Measurements from ENCODE around the gene CERT1.

Gene CERT1

GRCh38 chr5:75525344-75525743 is 13.9 kb upstream of the CERT1 start:
- Histone ChIP-seq H2BK120ac (ENCODE audit: low read depth, low read length) (no peak overlapping the region), H3K4ac (ENCODE audit: low read depth in 1 of 2, low read length in 2 of 2) (no peak overlapping the region), H3K9me3 (ENCODE audit: control insufficient read depth, low read length) (peaks cover 13% of the 10 kb centered on the region), H2BK15ac (ENCODE audit: low read depth, poor library complexity, severe bottlenecking) (no peak overlapping the region), H3K23ac (ENCODE audit: low read length in 2 of 2) (no peak overlapping the region), H2AFZ (ENCODE audit: low read depth, low read length) (no peak overlapping the region), H3K79me1 (replicated peaks; ENCODE audit: low read length, poor library complexity, severe bottlenecking) (peaks cover 7% of the 10 kb centered on the region), H3K4me2 (ENCODE audit: low read length, poor library complexity, severe bottlenecking) (no peak overlapping the region), H3K4me1 (ENCODE audit: control insufficient read depth, insufficient read depth, low read depth, low read length) (no peaks in the 10 kb centered on the region), H3K14ac (ENCODE audit: low read length in 2 of 2) (no peak overlapping the region), H3K18ac (ENCODE audit: low read depth in 1 of 2, low read length in 2 of 2) (no peak overlapping the region), H2BK5ac (ENCODE audit: low read depth, low read length, poor library complexity, severe bottlenecking) (no peak overlapping the region), H3K36me3 (ENCODE audit: control insufficient read depth in 1 of 2, insufficient read depth in 2 of 2, low read depth in 1 of 2, low read length in 2 of 2) (peaks cover 0 to 6% of the 10 kb centered on the region in 2 experiments), H3K4me3 (ENCODE audit: insufficient read depth in 1 of 2, low read depth in 1 of 2, low read length in 2 of 2) (no peak overlapping the region), H3K9ac (ENCODE audit: low read length) (no peak overlapping the region), H4K91ac (ENCODE audit: low read length) (no peak overlapping the region), H4K8ac (ENCODE audit: low read length) (no peak overlapping the region), H3K27me3 (ENCODE audit: control insufficient read depth in 1 of 2, insufficient read depth in 1 of 2, low read length in 2 of 2) (no peaks in the 10 kb centered on the region), H2BK12ac (ENCODE audit: low read length in 2 of 2) (no peak overlapping the region), H3K27ac (ENCODE audit: low read length, poor library complexity, severe bottlenecking) (no peak overlapping the region), H2AK5ac (ENCODE audit: low read length, severe bottlenecking) (no peak overlapping the region)
- no peak for DNase-seq
- no CpG with 5 or more reads among the region's 1 CpG for WGBS

- Histone ChIP-seq H3K36me3 (ENCODE audit: control insufficient read depth in 1 of 2, insufficient read depth in 2 of 2, low read depth in 1 of 2, low read length in 2 of 2) (peaks cover 0 to 6% of the 10 kb centered on the region in 2 experiments), H3K79me1 (replicated peaks; ENCODE audit: low read length, poor library complexity, severe bottlenecking) (peaks cover 8% of the 10 kb centered on the region), H3K23ac (ENCODE audit: low read length in 2 of 2) (no peak overlapping the region), H3K4me1 (ENCODE audit: control insufficient read depth, insufficient read depth, low read depth, low read length) (no peaks in the 10 kb centered on the region), H4K8ac (ENCODE audit: low read length) (no peak overlapping the region), H2AFZ (ENCODE audit: low read depth, low read length) (no peak overlapping the region), H3K4me3 (ENCODE audit: insufficient read depth in 1 of 2, low read depth in 1 of 2, low read length in 2 of 2) (no peak overlapping the region), H4K91ac (ENCODE audit: low read length) (no peak overlapping the region), H3K18ac (ENCODE audit: low read depth in 1 of 2, low read length in 2 of 2) (no peak overlapping the region), H3K14ac (ENCODE audit: low read length in 2 of 2) (no peak overlapping the region), H2BK120ac (ENCODE audit: low read depth, low read length) (no peak overlapping the region), H2BK15ac (ENCODE audit: low read depth, poor library complexity, severe bottlenecking) (no peak overlapping the region), H2BK12ac (ENCODE audit: low read length in 2 of 2) (no peak overlapping the region), H3K9me3 (ENCODE audit: control insufficient read depth, low read length) (peaks cover 15% of the 10 kb centered on the region), H3K4ac (ENCODE audit: low read depth in 1 of 2, low read length in 2 of 2) (no peak overlapping the region), H2AK5ac (ENCODE audit: low read length, severe bottlenecking) (no peak overlapping the region), H2BK5ac (ENCODE audit: low read depth, low read length, poor library complexity, severe bottlenecking) (no peak overlapping the region), H3K27ac (ENCODE audit: low read length, poor library complexity, severe bottlenecking) (no peak overlapping the region), H3K27me3 (ENCODE audit: control insufficient read depth in 1 of 2, insufficient read depth in 1 of 2, low read length in 2 of 2) (no peaks in the 10 kb centered on the region), H3K4me2 (ENCODE audit: low read length, poor library complexity, severe bottlenecking) (no peak overlapping the region), H3K9ac (ENCODE audit: low read length) (no peak overlapping the region)
- WGBS: no CpG with 5 or more reads among the region's 1 CpG
- no peak for DNase-seq
Observed at GRCh38 chr5:75524591-75524990, 13.2 kb upstream of the CERT1 start.

- no peak overlapping the region for H3K9ac ChIP-seq (ENCODE audit: low read length)
- H3K4me2 ChIP-seq (ENCODE audit: low read length, poor library complexity, severe bottlenecking): no peak overlapping the region
- H4K8ac ChIP-seq (ENCODE audit: low read length): no peak overlapping the region
- WGBS: 100% methylated on average over 3 of the region's 3 CpGs
- H3K27ac ChIP-seq (ENCODE audit: low read length, poor library complexity, severe bottlenecking): no peak overlapping the region
- H3K36me3 ChIP-seq (ENCODE audit: control insufficient read depth in 1 of 2, insufficient read depth in 2 of 2, low read depth in 1 of 2, low read length in 2 of 2): peaks cover 0 to 6% of the 10 kb centered on the region in 2 experiments
- no peak overlapping the region for H2BK15ac ChIP-seq (ENCODE audit: low read depth, poor library complexity, severe bottlenecking)
- H2BK5ac ChIP-seq (ENCODE audit: low read depth, low read length, poor library complexity, severe bottlenecking): no peak overlapping the region
- H3K4me3 ChIP-seq (ENCODE audit: insufficient read depth in 1 of 2, low read depth in 1 of 2, low read length in 2 of 2): no peak overlapping the region
- no peak overlapping the region for H2AK5ac ChIP-seq (ENCODE audit: low read length, severe bottlenecking)
- no peak overlapping the region for H3K4ac ChIP-seq (ENCODE audit: low read depth in 1 of 2, low read length in 2 of 2)
- peaks cover 8% of the 10 kb centered on the region for H3K79me1 ChIP-seq (replicated peaks; ENCODE audit: low read length, poor library complexity, severe bottlenecking)
- no peak overlapping the region for H3K23ac ChIP-seq (ENCODE audit: low read length in 2 of 2)
- no peak for DNase-seq
- no peak overlapping the region for H2AFZ ChIP-seq (ENCODE audit: low read depth, low read length)
- no peaks in the 10 kb centered on the region for H3K4me1 ChIP-seq (ENCODE audit: control insufficient read depth, insufficient read depth, low read depth, low read length)
- H3K14ac ChIP-seq (ENCODE audit: low read length in 2 of 2): no peak overlapping the region
- H2BK120ac ChIP-seq (ENCODE audit: low read depth, low read length): no peak overlapping the region
- no peak overlapping the region for H3K18ac ChIP-seq (ENCODE audit: low read depth in 1 of 2, low read length in 2 of 2)
- H3K9me3 ChIP-seq (ENCODE audit: control insufficient read depth, low read length): peaks cover 15% of the 10 kb centered on the region
- no peaks in the 10 kb centered on the region for H3K27me3 ChIP-seq (ENCODE audit: control insufficient read depth in 1 of 2, insufficient read depth in 1 of 2, low read length in 2 of 2)
- H2BK12ac ChIP-seq (ENCODE audit: low read length in 2 of 2): no peak overlapping the region
- H4K91ac ChIP-seq (ENCODE audit: low read length): no peak overlapping the region
Observed at GRCh38 chr5:75524071-75524470, 12.6 kb upstream of the CERT1 start.

- no peak overlapping the region for H4K91ac ChIP-seq (ENCODE audit: low read length)
- no peak overlapping the region for H3K4ac ChIP-seq (ENCODE audit: low read depth in 1 of 2, low read length in 2 of 2)
- H4K8ac ChIP-seq (ENCODE audit: low read length): no peak overlapping the region
- H3K27ac ChIP-seq (ENCODE audit: low read length, poor library complexity, severe bottlenecking): no peak overlapping the region
- H3K9me3 ChIP-seq (ENCODE audit: control insufficient read depth, low read length): peaks cover 15% of the 10 kb centered on the region
- H2BK5ac ChIP-seq (ENCODE audit: low read depth, low read length, poor library complexity, severe bottlenecking): no peak overlapping the region
- H3K79me1 ChIP-seq (replicated peaks; ENCODE audit: low read length, poor library complexity, severe bottlenecking): peaks cover 8% of the 10 kb centered on the region
- no peaks in the 10 kb centered on the region for H3K27me3 ChIP-seq (ENCODE audit: control insufficient read depth in 1 of 2, insufficient read depth in 1 of 2, low read length in 2 of 2)
- DNase-seq: no peak
- no peak overlapping the region for H2BK15ac ChIP-seq (ENCODE audit: low read depth, poor library complexity, severe bottlenecking)
- H3K14ac ChIP-seq (ENCODE audit: low read length in 2 of 2): no peak overlapping the region
- H2BK120ac ChIP-seq (ENCODE audit: low read depth, low read length): no peak overlapping the region
- H2AK5ac ChIP-seq (ENCODE audit: low read length, severe bottlenecking): no peak overlapping the region
- no CpG with 5 or more reads among the region's 1 CpG for WGBS
- peaks cover 2% of the 10 kb centered on the region for H3K4me1 ChIP-seq (ENCODE audit: control insufficient read depth, insufficient read depth, low read depth, low read length)
- no peak overlapping the region for H2BK12ac ChIP-seq (ENCODE audit: low read length in 2 of 2)
- H3K4me2 ChIP-seq (ENCODE audit: low read length, poor library complexity, severe bottlenecking): no peak overlapping the region
- peaks cover 0 to 6% of the 10 kb centered on the region in 2 experiments for H3K36me3 ChIP-seq (ENCODE audit: control insufficient read depth in 1 of 2, insufficient read depth in 2 of 2, low read depth in 1 of 2, low read length in 2 of 2)
- no peak overlapping the region for H3K18ac ChIP-seq (ENCODE audit: low read depth in 1 of 2, low read length in 2 of 2)
- no peak overlapping the region for H3K9ac ChIP-seq (ENCODE audit: low read length)
- H3K4me3 ChIP-seq (ENCODE audit: insufficient read depth in 1 of 2, low read depth in 1 of 2, low read length in 2 of 2): no peak overlapping the region
- H2AFZ ChIP-seq (ENCODE audit: low read depth, low read length): no peak overlapping the region
- no peak overlapping the region for H3K23ac ChIP-seq (ENCODE audit: low read length in 2 of 2)
Observed at GRCh38 chr5:75523275-75523674, 11.8 kb upstream of the CERT1 start.
